Measurements from ENCODE around the gene NUCKS1.

Gene NUCKS1

DNA sequence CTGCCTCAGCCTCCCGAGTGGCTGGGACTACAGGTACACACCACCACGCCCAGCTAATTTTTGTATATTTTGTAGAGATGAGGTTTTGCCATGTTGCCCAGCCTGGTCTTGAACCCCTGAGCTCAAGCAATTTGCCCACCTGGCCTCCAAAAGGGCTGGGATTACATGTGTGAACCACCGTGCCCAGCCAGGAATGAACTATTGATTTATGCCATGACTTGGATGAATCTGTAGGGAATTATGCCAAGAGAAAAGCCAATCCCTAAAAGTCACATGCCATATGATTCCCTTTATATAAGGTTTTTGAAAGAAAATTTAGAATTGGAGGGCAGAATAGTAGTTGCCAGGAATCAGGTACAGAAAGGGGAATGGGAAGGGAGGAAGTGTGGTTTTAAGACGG, 50.6 kb downstream of the NUCKS1 start:
- no peak for DNase-seq

- no peak for DNase-seq
These were observed 51.1 kb downstream of the NUCKS1 start for GRCh38 chr1:205698921-205699320.

- no peak for DNase-seq
These were observed 56.5 kb downstream of the NUCKS1 start for GRCh38 chr1:205693421-205693991.

DNA sequence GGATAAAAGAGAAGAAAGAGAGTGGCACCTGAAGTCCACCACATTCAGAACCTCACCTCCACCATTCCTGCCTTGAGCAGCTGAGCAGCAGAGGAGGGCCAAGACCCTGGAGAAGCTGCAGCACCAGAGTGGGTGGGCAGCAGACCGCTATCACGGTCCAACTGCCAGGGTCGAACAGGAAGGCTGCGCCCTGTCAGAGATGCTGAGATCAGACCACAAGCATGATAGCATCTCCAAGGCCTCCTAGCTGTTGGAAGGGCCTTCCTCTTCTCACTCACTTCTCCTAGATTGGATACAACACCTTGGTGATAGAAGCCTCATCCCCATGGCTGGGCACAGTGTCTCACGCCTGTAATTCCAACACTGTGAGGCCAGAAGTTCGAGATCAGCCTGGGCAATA, 57.6 kb downstream of the NUCKS1 start:
- DNase-seq = no peak

DNA sequence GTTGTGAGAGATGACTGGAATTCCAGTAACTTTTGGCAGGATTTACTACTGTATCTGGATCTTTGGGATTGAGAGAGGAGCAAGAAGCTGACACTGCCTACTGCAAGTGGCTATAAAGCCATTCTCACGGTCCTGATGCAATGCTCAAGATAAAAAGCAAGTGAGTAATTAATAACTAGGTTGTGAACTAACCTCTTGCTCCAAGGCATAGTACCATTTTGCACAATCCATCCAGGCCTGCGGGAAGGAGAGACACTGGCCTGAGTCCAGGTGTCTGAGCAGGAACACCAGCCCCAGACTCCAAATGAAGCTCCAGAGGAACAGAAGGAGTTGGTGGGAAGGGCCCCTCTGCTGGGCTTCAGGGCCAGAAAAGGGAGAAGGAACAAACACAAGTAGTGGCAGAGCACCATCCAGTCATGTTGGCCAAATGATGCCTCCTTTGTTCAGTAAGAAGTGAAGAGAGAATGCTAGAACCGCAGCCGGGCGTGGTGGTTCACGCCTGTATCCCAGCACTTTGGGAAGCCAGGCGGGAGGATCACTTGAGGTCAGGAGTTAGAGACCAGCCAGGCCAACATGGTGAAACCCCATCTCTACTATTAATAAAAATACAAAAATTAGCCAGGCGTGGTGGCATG, 59.7 kb downstream of the NUCKS1 start:
- no peak for DNase-seq

DNA sequence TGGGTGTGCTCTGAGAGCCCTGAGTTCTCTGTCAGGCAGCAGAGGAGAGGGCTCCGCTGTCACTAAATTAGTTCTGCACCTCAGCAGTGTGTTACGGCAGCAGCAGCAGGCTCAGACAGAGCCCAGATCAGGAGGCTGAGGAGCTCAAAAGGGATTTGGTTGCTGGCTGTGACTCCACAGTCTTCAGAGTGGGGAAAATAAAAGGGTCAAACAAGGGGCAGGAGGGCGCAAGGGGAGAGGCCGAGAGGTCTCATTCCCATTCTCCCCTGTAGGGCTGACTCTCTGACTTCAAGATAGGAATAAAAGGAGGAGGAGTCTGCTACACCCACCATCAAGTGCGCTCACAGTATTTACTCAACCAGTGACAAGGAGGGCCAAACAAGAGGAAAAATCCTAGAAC, 60.5 kb downstream of the NUCKS1 start:
- DNase-seq = no peak

GRCh38 chr1:205688171-205689080, 61.6 kb downstream of the NUCKS1 start:
- no peak for DNase-seq

- DNase-seq = no peak
These were observed 62.7 kb downstream of the NUCKS1 start for GRCh38 chr1:205687242-205687641.

DNA sequence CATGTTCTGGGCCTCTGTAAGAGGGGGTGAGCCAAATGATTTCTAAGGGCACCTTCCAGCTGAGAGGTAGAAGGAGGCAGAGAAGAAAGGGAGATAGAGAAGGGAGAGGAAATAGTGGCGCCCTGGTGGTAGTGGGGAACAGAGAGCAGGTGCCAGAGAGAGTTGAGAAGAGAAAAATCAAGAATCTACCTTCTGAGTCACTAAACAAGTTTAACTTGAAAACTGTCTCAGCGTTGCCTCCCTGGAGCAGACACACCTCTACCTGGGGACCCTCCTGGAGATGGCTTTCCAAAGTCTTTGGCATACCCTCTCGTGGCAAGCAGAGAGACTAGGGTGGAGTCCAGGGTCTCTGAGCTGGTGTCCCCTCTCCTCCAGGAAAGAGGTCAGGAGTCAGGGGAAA, 68.6 kb downstream of the NUCKS1 start:
- no peak for DNase-seq

DNA sequence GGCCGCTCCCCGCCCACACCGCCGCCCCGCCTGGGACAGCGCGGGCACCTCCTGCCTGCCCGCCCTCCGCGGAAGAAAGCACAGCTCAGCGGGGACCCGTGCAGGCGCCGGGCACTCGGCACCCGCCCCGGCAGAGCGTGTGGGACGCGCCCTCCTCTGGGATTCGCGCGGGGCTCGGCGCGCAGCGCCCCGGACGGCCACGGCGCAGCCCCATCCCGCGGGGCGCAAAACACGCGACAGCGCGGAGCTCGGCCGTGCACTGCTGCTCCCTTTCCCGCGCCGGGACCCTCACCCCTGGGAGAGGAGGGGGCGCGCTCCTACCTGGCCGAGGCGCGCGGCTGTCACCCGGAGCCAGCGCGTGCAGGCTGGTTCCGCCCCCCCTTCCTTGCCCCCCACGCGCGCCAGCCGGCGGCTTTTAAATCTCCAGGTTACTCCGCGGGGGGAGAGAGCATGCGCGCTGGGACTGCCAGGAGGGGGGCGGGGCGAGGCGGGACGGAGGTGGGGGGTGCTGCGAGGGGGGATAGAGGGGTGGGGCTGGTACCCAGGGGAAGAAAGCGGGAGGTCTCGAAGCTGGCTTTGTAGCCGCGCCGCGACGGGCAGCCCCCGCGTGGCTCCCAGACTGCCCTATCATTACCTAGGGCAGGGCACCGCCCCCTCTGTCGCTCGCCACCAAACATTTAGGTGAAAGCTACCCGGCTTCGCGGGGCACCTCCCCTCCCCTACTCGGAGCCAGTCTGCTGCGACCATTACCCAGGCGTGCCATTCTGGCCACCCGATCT, 69.7 kb downstream of the NUCKS1 start, which contains the start of gene SLC45A3:
Gene SLC45A3, minus strand, starts transcription at position 437 of the 779 bp plus-strand sequence. CDS start 15,853 bp downstream, outside the sequence.
- DNase-seq = peak in 5 of 14 donors; percentile 33 to 73 (median 51)

GRCh38 chr1:205678286-205679111, 71.5 kb downstream of the NUCKS1 start:
- peak in 2 of 14 donors; percentile 34 to 71 for DNase-seq

- DNase-seq = no peak
These were observed 72.8 kb downstream of the NUCKS1 start for GRCh38 chr1:205677167-205677566.

- DNase-seq = peak in 12 of 14 donors; percentile 19 to 91 (median 80)
These were observed 73.4 kb downstream of the NUCKS1 start for GRCh38 chr1:205676597-205676996.

DNA sequence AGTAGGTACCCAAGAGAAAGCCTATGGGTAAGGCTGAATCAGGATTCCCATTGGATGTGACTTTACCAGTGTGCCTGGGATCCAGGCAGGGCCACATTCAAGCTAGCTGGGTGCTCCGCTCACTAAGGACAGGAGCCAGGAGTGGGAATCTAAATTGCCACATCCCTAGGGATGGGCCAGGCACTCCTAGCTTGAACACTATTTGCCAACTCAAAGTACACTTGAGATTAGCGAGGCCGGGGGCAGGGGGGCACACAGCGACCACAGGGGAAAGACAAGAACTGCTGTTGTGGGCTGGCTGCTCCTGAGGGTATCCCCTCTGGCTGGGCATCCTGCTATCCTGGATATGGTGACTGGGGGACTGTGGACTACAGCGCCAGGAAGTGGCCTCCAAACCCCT, 74.0 kb downstream of the NUCKS1 start:
- DNase-seq = no peak

DNA sequence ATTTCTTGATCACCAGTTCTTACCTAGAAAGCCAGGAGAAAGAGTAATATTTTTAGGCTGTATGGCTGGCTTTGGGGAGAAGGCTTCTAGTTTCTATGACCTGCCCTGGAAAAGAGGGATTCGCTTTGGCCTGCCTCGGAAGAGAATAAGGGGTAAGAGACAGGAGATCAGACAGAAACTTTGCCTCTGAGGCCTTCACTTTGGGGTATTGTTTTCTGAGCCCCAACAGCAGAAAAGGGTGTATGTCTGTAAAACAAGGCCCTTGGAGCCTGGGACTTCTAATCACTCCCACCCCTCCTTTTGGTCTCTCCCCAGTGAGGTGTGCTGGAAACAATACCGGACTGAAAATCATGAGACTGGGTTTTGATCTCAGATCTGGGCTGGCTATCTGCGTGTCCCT, 74.7 kb downstream of the NUCKS1 start:
- DNase-seq = no peak

DNA sequence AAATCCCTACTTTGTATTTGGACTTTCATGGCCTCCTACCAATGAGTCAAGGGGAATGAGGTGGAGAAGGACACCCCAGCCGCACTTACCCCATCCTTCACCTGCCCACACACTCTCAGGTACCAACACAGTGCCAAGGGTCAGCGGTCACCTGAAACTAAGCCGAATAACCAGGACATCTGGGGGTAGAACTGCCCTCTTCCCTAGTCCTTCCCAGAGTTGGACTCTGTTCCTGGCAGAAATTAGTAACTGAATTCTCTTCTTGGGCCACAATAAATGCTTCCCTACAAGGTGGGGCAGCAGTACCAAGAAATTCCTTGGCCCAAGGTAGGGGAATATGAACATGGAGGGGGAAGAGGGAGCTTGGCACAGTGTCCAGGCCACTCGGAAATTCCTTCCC, 77.0 kb downstream of the NUCKS1 start:
- DNase-seq = no peak

GRCh38 chr1:205672395-205672889, 77.5 kb downstream of the NUCKS1 start:
- DNase-seq = no peak

DNA sequence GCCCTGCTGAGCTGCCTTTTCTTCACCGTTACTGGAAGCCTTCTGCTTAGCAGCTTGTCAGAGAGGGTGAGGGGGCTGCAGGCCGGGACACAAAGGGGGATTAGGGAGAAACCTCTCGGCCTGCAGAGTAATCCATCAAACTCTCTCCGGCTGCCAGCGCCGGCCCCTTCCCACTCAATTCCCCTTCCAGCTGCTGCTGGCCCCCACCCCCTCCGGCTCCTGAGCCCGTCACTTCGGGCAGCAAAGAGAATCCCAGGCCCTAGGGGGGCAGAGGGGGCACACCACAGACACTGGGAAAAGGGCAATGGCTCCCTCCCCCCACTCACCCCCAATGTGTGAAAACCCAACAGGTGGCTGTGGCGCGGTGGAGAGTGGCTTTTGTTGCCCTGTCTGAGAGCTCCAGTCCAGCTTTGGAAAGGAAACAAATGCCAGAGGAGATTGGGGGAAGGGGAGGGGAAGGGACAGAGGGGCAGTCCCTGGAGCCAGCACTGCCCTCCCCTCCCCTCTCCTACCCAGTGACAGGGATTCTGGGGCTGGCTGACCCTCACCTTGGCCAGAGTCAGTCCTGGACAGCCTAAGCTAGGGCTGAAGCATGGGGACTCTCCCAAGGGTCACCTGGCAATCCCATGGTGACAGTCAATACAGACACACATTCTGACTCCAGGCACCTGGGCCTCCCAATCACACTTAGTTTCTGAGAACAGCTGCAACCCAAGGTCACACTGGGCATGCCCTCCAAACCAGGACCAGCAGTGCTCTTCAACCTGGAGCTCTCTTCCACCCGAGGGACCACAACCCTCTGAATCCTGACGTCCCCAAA, 79.2 kb downstream of the NUCKS1 start:
- no peak for DNase-seq

GRCh38 chr1:205670150-205670446, 79.9 kb downstream of the NUCKS1 start:
- peak in 1 of 14 donors; percentile 63 for DNase-seq

- peak in 6 of 14 donors; percentile 48 to 88 (median 62) for DNase-seq
These were observed 80.4 kb downstream of the NUCKS1 start for GRCh38 chr1:205669341-205670149.

All from C1 segment of cervical spinal cord (tissue), 14 donors.